MM.1S (cell line): ENCODE measurements around the gene AUTS2.

Source experiments
- DNase-seq: peaks from one replicate; pipeline ENCODE4 v3.0.0-alpha.2; 2015
- H2AFZ ChIP-seq: fragments of 300-600 bp; sonication (generic); 2 replicates; pipeline ENCODE4 v1.6.0; 2016; ENCODE audit warnings: antibody characterized with exemption, low read length
- H3F3A ChIP-seq: fragments of 300-600 bp; sonication (generic); 2 replicates; pipeline ENCODE4 v1.6.1; 2016; ENCODE audit warnings: mild to moderate bottlenecking, antibody characterized with exemption, low read length, moderate library complexity, mixed read lengths; ENCODE audit not compliant: insufficient read depth
- H3K27ac ChIP-seq: fragments of 300-600 bp; sonication (generic); 2 replicates; pipeline ENCODE4 v1.5.1; 2016; ENCODE audit warnings: mild to moderate bottlenecking, low read length
- H3K27me3 ChIP-seq: fragments of 300-600 bp; sonication (generic); replicated peaks from 2 replicates; pipeline ENCODE4 v1.6.0; 2016; ENCODE audit warnings: low read length; ENCODE audit not compliant: insufficient read depth
- H3K36me3 ChIP-seq: fragments of 300-600 bp; sonication (generic); replicated peaks from 2 replicates; pipeline ENCODE4 v1.6.1; 2016; ENCODE audit warnings: mild to moderate bottlenecking, low read length, mixed read lengths; ENCODE audit not compliant: insufficient read depth
- H3K4me1 ChIP-seq: fragments of 300-600 bp; sonication (generic); 2 replicates; pipeline ENCODE4 v1.6.1; 2016; ENCODE audit warnings: low read length, mixed read lengths
- H3K4me2 ChIP-seq: fragments of 300-600 bp; sonication (generic); 2 replicates; pipeline ENCODE4 v1.6.0; 2016; ENCODE audit warnings: low read depth, low read length
- H3K4me3 ChIP-seq: fragments of 300-600 bp; sonication (generic); 2 replicates; pipeline ENCODE4 v1.5.1; 2016; ENCODE audit warnings: low read length, mixed read lengths
- H3K79me2 ChIP-seq: fragments of 300-600 bp; sonication (generic); 2 replicates; pipeline ENCODE4 v1.6.1; 2016; ENCODE audit warnings: mixed run types, low read length, mixed read lengths
- H3K9ac ChIP-seq: fragments of 300-600 bp; sonication (generic); 2 replicates; pipeline ENCODE4 v1.6.1; 2016; ENCODE audit warnings: low read length, mixed read lengths
- H3K9me2 ChIP-seq: fragments of 300-600 bp; sonication (generic); replicated peaks from 2 replicates; pipeline ENCODE4 v1.6.1; 2016; ENCODE audit warnings: mild to moderate bottlenecking, low read length, mixed read lengths; ENCODE audit not compliant: insufficient read depth
- H3K9me3 ChIP-seq: fragments of 300-600 bp; sonication (generic); replicated peaks from 2 replicates; pipeline ENCODE4 v1.6.1; 2016; ENCODE audit warnings: mild to moderate bottlenecking, low read length, mixed read lengths; ENCODE audit not compliant: insufficient read depth
- H4K20me1 ChIP-seq: fragments of 300-600 bp; sonication (generic); 2 replicates; pipeline ENCODE4 v1.6.1; 2016; ENCODE audit warnings: mild to moderate bottlenecking, low read length, moderate library complexity, mixed read lengths; ENCODE audit not compliant: insufficient read depth
- CTCF ChIP-seq: fragments of 300-600 bp; sonication (generic); IDR thresholded peaks from 2 replicates; pipeline ENCODE4 v1.5.1; 2016; ENCODE audit warnings: antibody characterized with exemption, low read length, mixed read lengths
- EZH2 ChIP-seq: fragments of 300-600 bp; sonication (generic); optimal IDR thresholded peaks from 2 replicates; pipeline ENCODE3; 2017; ENCODE audit warnings: low read depth, mild to moderate bottlenecking, antibody characterized with exemption, low read length, mixed read lengths
- EZH2phosphoT487 ChIP-seq: fragments of 300-600 bp; sonication (generic); IDR thresholded peaks from 2 replicates; pipeline ENCODE4 v1.6.1; 2018; ENCODE audit warnings: antibody characterized with exemption, low read length

Gene AUTS2

DNA sequence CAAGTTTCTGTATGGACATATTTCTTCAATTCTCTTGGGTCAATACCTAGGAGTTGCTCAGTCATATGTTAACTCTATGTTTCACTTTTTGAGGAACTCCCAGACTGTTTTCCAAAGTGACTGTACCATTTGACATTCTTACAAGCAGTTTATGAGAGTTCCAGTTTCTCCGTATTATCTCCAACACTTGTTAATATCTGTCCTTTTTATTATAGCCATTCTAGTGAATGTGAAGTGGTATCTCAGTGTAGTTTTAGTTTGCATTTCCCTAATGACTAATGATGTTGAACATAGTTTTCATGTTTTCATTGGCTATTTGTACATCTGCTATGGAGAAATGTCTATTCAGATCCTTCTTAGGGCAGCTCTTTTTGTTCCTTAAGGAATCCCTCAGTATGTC, 1002.7 kb downstream of the AUTS2 start:
- H3K4me3 ChIP-seq, result no peak overlapping the region
- TF ChIP-seq EZH2 (no peak), EZH2phosphoT487 (no peak), CTCF (no peak)
- H3K4me1 ChIP-seq, result no peaks in the 10 kb centered on the region
- H3K27me3 ChIP-seq, result no peaks in the 10 kb centered on the region
- no peak overlapping the region for H3K27ac ChIP-seq
- no peaks in the 10 kb centered on the region for H3K79me2 ChIP-seq
- H3K4me2 ChIP-seq, result no peak overlapping the region
- H3K36me3 ChIP-seq, result no peaks in the 10 kb centered on the region
- H2AFZ ChIP-seq, result no peak overlapping the region
- H4K20me1 ChIP-seq, result no peaks in the 10 kb centered on the region
- DNase-seq, result no peak
- no peaks in the 10 kb centered on the region for H3K9me2 ChIP-seq
- no peaks in the 10 kb centered on the region for H3K9me3 ChIP-seq
- H3F3A ChIP-seq, result no peaks in the 10 kb centered on the region
- no peak overlapping the region for H3K9ac ChIP-seq

GRCh38 chr7:70602117-70602516, 1003.8 kb downstream of the AUTS2 start:
- no peak for DNase-seq
- TF ChIP-seq EZH2 (no peak), CTCF (no peak), EZH2phosphoT487 (no peak)

GRCh38 chr7:70607281-70607680, 1009.0 kb downstream of the AUTS2 start:
- no peaks in the 10 kb centered on the region for H3K4me1 ChIP-seq
- H3K27ac ChIP-seq, result no peak overlapping the region
- H2AFZ ChIP-seq, result no peak overlapping the region
- H3K27me3 ChIP-seq, result no peaks in the 10 kb centered on the region
- H3K9me2 ChIP-seq, result no peaks in the 10 kb centered on the region
- no peak overlapping the region for H3K4me3 ChIP-seq
- H4K20me1 ChIP-seq, result no peaks in the 10 kb centered on the region
- no peaks in the 10 kb centered on the region for H3F3A ChIP-seq
- H3K9me3 ChIP-seq, result no peaks in the 10 kb centered on the region
- H3K79me2 ChIP-seq, result no peaks in the 10 kb centered on the region
- no peak for DNase-seq
- TF ChIP-seq EZH2 (no peak), CTCF (no peak), EZH2phosphoT487 (no peak)
- H3K36me3 ChIP-seq, result no peaks in the 10 kb centered on the region
- no peak overlapping the region for H3K9ac ChIP-seq
- H3K4me2 ChIP-seq, result no peak overlapping the region

More at GRCh38 chr7:70602117-70602516, 1003.8 kb downstream of the AUTS2 start:
- Histone ChIP-seq H3K9me2 (no peaks in the 10 kb centered on the region), H3F3A (no peaks in the 10 kb centered on the region), H3K27me3 (no peaks in the 10 kb centered on the region), H3K4me1 (no peaks in the 10 kb centered on the region), H3K9ac (no peak overlapping the region), H3K4me2 (no peak overlapping the region), H3K79me2 (no peaks in the 10 kb centered on the region), H4K20me1 (no peaks in the 10 kb centered on the region), H3K36me3 (no peaks in the 10 kb centered on the region), H2AFZ (no peak overlapping the region), H3K27ac (no peak overlapping the region), H3K9me3 (no peaks in the 10 kb centered on the region), H3K4me3 (no peak overlapping the region)
